GM18873 (cell line): ENCODE results near the gene UNC5B.
"Not testable (repeated sequence)": the region's sequence is repeated elsewhere in the genome, so short reads cannot be mapped to it uniquely, and the experiment has no call there.

ENCODE experiments used
- ATAC-seq: cut with Tn5 transposase; IDR thresholded peaks from one replicate; pipeline ENCODE4 v1.9.1; 2021; ENCODE audit warnings: mild to moderate bottlenecking, moderate library complexity, moderate number of reproducible peaks; ENCODE audit not compliant: unreplicated experiment, low FRiP score

UNC5B gene

GRCh38 chr10:71264345-71265200, 52.2 kb downstream of the UNC5B start:
- no peak for ATAC-seq

GRCh38 chr10:71265201-71265575, 52.8 kb downstream of the UNC5B start:
- ATAC-seq: no peak

- no peak for ATAC-seq
Observed at GRCh38 chr10:71265618-71266146, 53.3 kb downstream of the UNC5B start.

GRCh38 chr10:71266147-71266917, 54.0 kb downstream of the UNC5B start:
- ATAC-seq: no peak

- ATAC-seq: no peak
Observed at GRCh38 chr10:71266918-71267442, 54.6 kb downstream of the UNC5B start.

- ATAC-seq: no peak
Observed at GRCh38 chr10:71267508-71268240, 55.3 kb downstream of the UNC5B start.

GRCh38 chr10:71268247-71268691, 55.9 kb downstream of the UNC5B start:
- ATAC-seq: no peak

GRCh38 chr10:71268758-71269157, 56.4 kb downstream of the UNC5B start:
- ATAC-seq: no peak

GRCh38 chr10:71269301-71270288, 57.2 kb downstream of the UNC5B start:
- no peak for ATAC-seq

- no peak for ATAC-seq
Observed at GRCh38 chr10:71270301-71271220, 58.2 kb downstream of the UNC5B start.

GRCh38 chr10:71271662-71272055, 59.3 kb downstream of the UNC5B start:
- no peak for ATAC-seq

- no peak for ATAC-seq
Observed at GRCh38 chr10:71272056-71272771, 59.8 kb downstream of the UNC5B start.

GRCh38 chr10:71272974-71273373, 60.6 kb downstream of the UNC5B start:
- not testable (repeated sequence) for ATAC-seq

- no peak for ATAC-seq
Observed at GRCh38 chr10:71273506-71273905, 61.1 kb downstream of the UNC5B start.

- no peak for ATAC-seq
Observed at GRCh38 chr10:71274901-71275796, 62.8 kb downstream of the UNC5B start.

- no peak for ATAC-seq
Observed at GRCh38 chr10:71276873-71277272, 64.5 kb downstream of the UNC5B start.
